Measurements from ENCODE around the gene FXYD7.

FXYD7 gene

DNA sequence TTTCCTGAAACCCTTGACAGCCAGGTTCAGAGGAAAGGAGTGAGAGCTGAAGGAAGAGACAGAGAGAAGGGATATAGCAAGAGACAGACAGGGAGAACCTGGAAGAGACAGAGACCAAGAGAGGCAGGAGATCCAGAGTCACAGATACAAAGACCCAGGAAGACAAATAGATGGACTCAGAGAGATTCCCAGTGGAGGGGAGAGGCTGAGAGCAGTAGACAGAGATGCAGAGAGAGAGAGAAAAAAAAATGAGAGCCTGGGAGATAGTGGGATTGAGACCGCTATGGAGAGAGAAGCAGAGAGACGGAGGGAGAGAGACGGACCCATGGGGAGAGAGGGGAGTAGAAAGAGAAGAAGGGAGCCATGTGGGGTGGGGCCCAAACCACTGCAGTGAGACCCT lies 763 bp downstream of the FXYD7 start:
- no peak for DNase-seq (ENCODE audit: extremely low read depth, insufficient read length)
- TF ChIP-seq, protein P1, sequence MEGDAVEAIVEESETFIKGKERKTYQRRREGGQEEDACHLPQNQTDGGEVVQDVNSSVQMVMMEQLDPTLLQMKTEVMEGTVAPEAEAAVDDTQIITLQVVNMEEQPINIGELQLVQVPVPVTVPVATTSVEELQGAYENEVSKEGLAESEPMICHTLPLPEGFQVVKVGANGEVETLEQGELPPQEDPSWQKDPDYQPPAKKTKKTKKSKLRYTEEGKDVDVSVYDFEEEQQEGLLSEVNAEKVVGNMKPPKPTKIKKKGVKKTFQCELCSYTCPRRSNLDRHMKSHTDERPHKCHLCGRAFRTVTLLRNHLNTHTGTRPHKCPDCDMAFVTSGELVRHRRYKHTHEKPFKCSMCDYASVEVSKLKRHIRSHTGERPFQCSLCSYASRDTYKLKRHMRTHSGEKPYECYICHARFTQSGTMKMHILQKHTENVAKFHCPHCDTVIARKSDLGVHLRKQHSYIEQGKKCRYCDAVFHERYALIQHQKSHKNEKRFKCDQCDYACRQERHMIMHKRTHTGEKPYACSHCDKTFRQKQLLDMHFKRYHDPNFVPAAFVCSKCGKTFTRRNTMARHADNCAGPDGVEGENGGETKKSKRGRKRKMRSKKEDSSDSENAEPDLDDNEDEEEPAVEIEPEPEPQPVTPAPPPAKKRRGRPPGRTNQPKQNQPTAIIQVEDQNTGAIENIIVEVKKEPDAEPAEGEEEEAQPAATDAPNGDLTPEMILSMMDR (IDR thresholded peaks at IDR 0.05; ENCODE audit: insufficient read depth, low read length, poor library complexity, severe bottlenecking), result no peak
- no peak overlapping the region for H3K4me3 ChIP-seq (replicated peaks; ENCODE audit: low read depth, low read length)
- no peaks in the 10 kb centered on the region; the same call in 1 of the 2 replicates for H3K27me3 ChIP-seq (replicated peaks; ENCODE audit: control insufficient read depth, insufficient read depth, low read length)
- no peaks in the 10 kb centered on the region for H3K36me3 ChIP-seq (ENCODE audit: control insufficient read depth, insufficient read depth, low read length)

DNA sequence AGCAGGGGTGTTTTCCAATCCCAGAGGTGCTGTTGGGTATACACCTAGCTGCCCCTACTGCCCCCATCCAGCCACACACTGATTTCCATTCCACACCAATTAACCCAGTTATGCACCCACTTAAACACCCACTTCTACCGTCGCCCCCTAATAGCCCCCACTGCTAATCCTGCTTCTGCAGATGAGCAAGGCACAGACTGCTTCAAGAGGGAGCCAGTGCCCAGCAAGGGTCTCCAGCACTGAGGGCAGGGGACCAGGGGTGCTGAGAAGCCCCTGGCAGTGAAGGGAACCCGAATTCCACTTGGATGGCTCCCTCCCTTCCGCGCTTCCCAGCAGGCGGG lies 1.2 kb downstream of the FXYD7 start:
- no peak for DNase-seq (ENCODE audit: extremely low read depth, insufficient read length)
- no peaks in the 10 kb centered on the region for H3K36me3 ChIP-seq (ENCODE audit: control insufficient read depth, insufficient read depth, low read length)
- no peak overlapping the region for H3K4me3 ChIP-seq (replicated peaks; ENCODE audit: low read depth, low read length)
- TF ChIP-seq, protein P1 (IDR thresholded peaks at IDR 0.05; ENCODE audit: insufficient read depth, low read length, poor library complexity, severe bottlenecking), result no peak
- no peaks in the 10 kb centered on the region; the same call in 1 of the 2 replicates for H3K27me3 ChIP-seq (replicated peaks; ENCODE audit: control insufficient read depth, insufficient read depth, low read length)

DNA sequence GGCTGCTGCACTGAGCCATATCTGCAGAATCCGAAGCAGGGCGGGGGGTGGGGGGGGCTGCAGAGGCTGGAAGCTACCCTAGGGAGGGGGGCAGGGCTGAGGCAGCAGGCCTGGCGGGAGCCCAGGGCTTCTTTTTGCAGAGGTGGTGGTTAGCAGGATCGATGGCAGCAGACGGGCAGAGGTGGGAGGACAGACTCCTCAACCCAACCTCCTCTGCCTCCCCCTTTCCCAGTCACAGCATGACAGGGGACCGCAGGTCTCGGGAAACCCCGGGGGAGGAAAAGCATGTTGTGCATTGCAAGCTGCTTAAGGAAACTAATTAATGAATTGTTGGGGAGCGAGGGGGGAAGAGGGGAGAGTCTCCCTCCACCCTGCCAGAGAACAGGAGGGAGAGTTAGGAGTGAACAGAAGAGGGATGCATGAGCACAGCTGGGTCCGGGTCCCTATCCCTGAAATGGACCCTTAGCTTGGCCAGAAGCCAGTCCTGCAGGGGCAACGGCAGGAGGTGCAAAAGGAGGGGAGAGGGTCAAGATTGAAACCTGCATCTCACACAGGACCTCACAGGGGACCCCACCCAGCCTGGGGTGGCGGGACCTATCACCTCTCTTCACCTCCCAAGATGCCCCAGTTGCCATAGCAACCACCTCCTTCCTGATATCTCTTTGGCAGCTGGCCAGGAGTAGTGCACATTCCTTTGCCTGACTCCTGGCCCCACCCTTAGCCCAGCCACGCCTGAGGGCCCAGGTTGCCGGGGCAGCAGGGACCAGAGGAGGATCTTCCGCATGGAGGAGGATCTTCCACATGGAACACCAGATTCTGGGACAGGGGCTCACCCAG lies 1.8 kb downstream of the FXYD7 start:
- TF ChIP-seq, protein P1 (IDR thresholded peaks at IDR 0.05; ENCODE audit: insufficient read depth, low read length, poor library complexity, severe bottlenecking), result no peak
- Histone ChIP-seq H3K4me3 (replicated peaks; ENCODE audit: low read depth, low read length) (no peak overlapping the region), H3K36me3 (ENCODE audit: control insufficient read depth, insufficient read depth, low read length) (no peaks in the 10 kb centered on the region), H3K27me3 (replicated peaks; ENCODE audit: control insufficient read depth, insufficient read depth, low read length) (no peaks in the 10 kb centered on the region; the same call in 1 of the 2 replicates)
- DNase-seq (ENCODE audit: extremely low read depth, insufficient read length), result no peak

DNA sequence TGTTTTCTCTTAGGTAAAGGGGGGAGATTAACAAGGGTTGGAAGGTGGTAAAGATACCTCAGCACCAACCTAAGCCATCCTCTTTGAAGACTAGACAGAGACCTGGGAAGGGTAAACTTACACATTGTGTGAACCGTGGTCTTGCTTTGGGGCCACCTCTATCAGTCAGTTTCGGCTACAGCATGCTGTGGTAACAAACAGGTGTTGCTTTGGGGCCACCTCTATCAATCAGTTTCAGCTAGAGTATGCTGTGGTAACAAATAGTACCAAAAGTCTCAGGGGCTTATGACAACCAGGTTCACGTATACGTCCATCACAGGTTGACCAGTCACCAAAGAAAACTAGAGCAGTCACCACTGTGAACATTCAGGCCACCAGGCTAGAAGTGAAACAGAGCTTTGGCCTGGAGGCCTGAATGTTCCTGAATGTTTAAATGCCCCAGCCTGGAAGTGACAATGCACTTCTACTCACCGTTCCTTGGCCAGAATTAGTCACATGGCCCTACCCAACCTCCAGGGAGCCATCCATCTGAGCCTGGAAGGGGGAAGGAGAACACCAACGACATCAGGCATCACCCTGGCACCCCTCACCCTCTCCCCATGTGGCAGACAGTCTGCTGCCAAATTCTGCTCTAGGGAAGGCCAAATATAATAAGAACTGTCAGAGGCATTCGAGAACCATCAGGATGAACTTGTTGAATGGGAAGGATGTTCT lies 3.8 kb downstream of the FXYD7 start:
- Histone ChIP-seq H3K36me3 (ENCODE audit: control insufficient read depth, insufficient read depth, low read length) (no peaks in the 10 kb centered on the region), H3K4me3 (replicated peaks; ENCODE audit: low read depth, low read length) (no peak overlapping the region), H3K27me3 (replicated peaks; ENCODE audit: control insufficient read depth, insufficient read depth, low read length) (no peaks in the 10 kb centered on the region; the same call in 1 of the 2 replicates)
- TF ChIP-seq, protein P1 (IDR thresholded peaks at IDR 0.05; ENCODE audit: insufficient read depth, low read length, poor library complexity, severe bottlenecking), result no peak
- DNase-seq (ENCODE audit: extremely low read depth, insufficient read length), result no peak

DNA sequence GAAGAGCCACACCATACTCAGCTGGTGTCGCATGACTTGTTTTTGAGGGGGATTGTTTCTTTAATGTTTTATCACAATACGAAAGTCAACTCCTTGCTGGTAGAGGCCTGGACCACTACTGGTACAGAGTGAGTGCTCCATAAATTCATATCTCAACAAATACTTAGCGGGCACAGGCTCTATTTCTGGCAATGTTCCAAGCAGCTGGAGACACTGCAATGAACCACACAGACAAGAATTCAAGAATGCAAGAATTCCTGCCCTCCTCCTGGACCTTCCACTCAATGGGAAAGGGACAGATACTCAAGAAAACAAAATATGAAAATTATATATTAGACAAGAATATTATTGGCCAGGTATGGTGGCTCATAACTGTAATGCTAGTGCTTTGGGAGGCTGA lies 6.4 kb downstream of the FXYD7 start:
- DNase-seq (ENCODE audit: extremely low read depth, insufficient read length), result no peak
- Histone ChIP-seq H3K4me3 (replicated peaks; ENCODE audit: low read depth, low read length) (no peak overlapping the region), H3K36me3 (ENCODE audit: control insufficient read depth, insufficient read depth, low read length) (no peaks in the 10 kb centered on the region), H3K27me3 (replicated peaks; ENCODE audit: control insufficient read depth, insufficient read depth, low read length) (no peaks in the 10 kb centered on the region)
- TF ChIP-seq, protein P1 (IDR thresholded peaks at IDR 0.05; ENCODE audit: insufficient read depth, low read length, poor library complexity, severe bottlenecking), result no peak

All from GM06990 (cell line).